Umbilical cord (tissue), 2 donors: ENCODE measurements around the gene PNKD. TPM values are rescaled to one million over a fixed set of nuclear protein-coding genes. Genes with fewer than 3 reads are reported as not detected.
A peak's percentile ranks its signal among the peaks of the same experiment; 100 is the strongest.
"Not testable (repeated sequence)": the region's sequence is repeated elsewhere in the genome, so short reads cannot be mapped to it uniquely, and the experiment has no call there.

Experiments used
- DNase-seq: peaks from one replicate; pipeline ENCODE4 v3.0.0-alpha.2; 2015; ENCODE audit warnings: low spot score
- total RNA-seq: library from RNA; depleted of rRNA; stranded (reverse); fragments of >200 nt; gene quantifications from one replicate; pipeline ENCODE4 v1.2.3, GENCODE V29; 2014; ENCODE audit warnings: low replicate concordance; ENCODE audit not compliant: insufficient read depth

Gene PNKD
- total RNA-seq, 1 donor from 2014 or later: 7.7 TPM

- no peak for DNase-seq
Measured at GRCh38 chr2:218291318-218292047, 21.2 kb downstream of the PNKD start.

- peak; percentile 84 for DNase-seq
Measured at GRCh38 chr2:218292048-218293014, 22.0 kb downstream of the PNKD start, which contains the start of gene TMBIM1. Gene TMBIM1 (minus strand): TSS chr2:218292503. CDS start chr2:218282141, 10,362 bp downstream.

GRCh38 chr2:218293715-218294429 is 23.6 kb downstream of the PNKD start:
- no peak for DNase-seq

GRCh38 chr2:218294430-218295022 is 24.2 kb downstream of the PNKD start:
- DNase-seq: no peak

GRCh38 chr2:218295029-218295428 is 24.7 kb downstream of the PNKD start:
- peak; percentile 85 for DNase-seq

GRCh38 chr2:218296200-218296599 is 25.9 kb downstream of the PNKD start:
- DNase-seq: no peak

GRCh38 chr2:218296847-218297246 is 26.5 kb downstream of the PNKD start:
- no peak for DNase-seq

GRCh38 chr2:218298314-218298875 is 28.1 kb downstream of the PNKD start:
- no peak for DNase-seq

- no peak for DNase-seq
Measured at GRCh38 chr2:218300141-218300540, 29.8 kb downstream of the PNKD start.

GRCh38 chr2:218301176-218301819 is 31.0 kb downstream of the PNKD start:
- DNase-seq: peak; percentile 86

GRCh38 chr2:218305383-218305782 is 35.1 kb downstream of the PNKD start:
- DNase-seq: no peak

GRCh38 chr2:218306184-218306920 is 36.0 kb downstream of the PNKD start:
- DNase-seq: no peak

- no peak for DNase-seq
Measured at GRCh38 chr2:218307415-218308090, 37.2 kb downstream of the PNKD start.

- no peak for DNase-seq
Measured at GRCh38 chr2:218310853-218311540, 40.7 kb downstream of the PNKD start.

- peak; percentile 69 for DNase-seq
Measured at GRCh38 chr2:218311541-218312266, 41.4 kb downstream of the PNKD start.

- no peak for DNase-seq
Measured at GRCh38 chr2:218312267-218312756, 42.0 kb downstream of the PNKD start.

GRCh38 chr2:218313356-218313755 is 43.0 kb downstream of the PNKD start:
- DNase-seq: no peak

- DNase-seq: not testable (repeated sequence)
Measured at GRCh38 chr2:218314764-218315163, 44.4 kb downstream of the PNKD start.
